T47D (cell line): ENCODE measurements around the gene AGR2.
A peak's percentile ranks its signal among the peaks of the same experiment; 100 is the strongest.

Experiments
- DNase-seq, 2 experiments: peaks; one replicate each; pipeline versions ENCODE4 v3.0.0 to v3.0.0-alpha.2; 2011 to 2012; ENCODE audit warnings: low read depth in 1 of 2, low spot score in 1 of 2
- JUND ChIP-seq: IDR thresholded peaks from 2 replicates; pipeline ENCODE4 v1.6.1; 2012; ENCODE audit warnings: low read depth
- in situ Hi-C: cut with HindIII; loops from 2 replicates; pipeline ENCODE4 v1.10.0; 2016; ENCODE audit warnings: low sequenced_read_pairs, low pct_unique_long_range_greater_than_20kb

AGR2 gene

GRCh38 chr7:16838386-16838785, 33.6 kb upstream of the AGR2 start:
- in situ Hi-C loops = no loop called here
- TF ChIP-seq JUND = no peak
- DNase-seq = no peak

GRCh38 chr7:16836481-16836880, 31.7 kb upstream of the AGR2 start:
- no peak for DNase-seq
- in situ Hi-C loops = no loop called here
- TF ChIP-seq JUND = no peak

- TF ChIP-seq JUND = no peak
- no peak for DNase-seq
- in situ Hi-C loops = no loop called here
Observed at GRCh38 chr7:16833373-16833772, 28.6 kb upstream of the AGR2 start.

GRCh38 chr7:16826060-16826459, 21.3 kb upstream of the AGR2 start:
- TF ChIP-seq JUND = no peak
- DNase-seq = no peak
- in situ Hi-C loops = no loop called here

- in situ Hi-C loops = no loop called here
- TF ChIP-seq JUND = no peak
- DNase-seq = no peak
Observed at GRCh38 chr7:16822029-16822428, 17.2 kb upstream of the AGR2 start.

GRCh38 chr7:16818732-16819131, 13.9 kb upstream of the AGR2 start:
- in situ Hi-C loops = no loop called here
- TF ChIP-seq JUND = no peak
- peak in 1 of 2 experiments; percentile 44 for DNase-seq

GRCh38 chr7:16817536-16817935, 12.7 kb upstream of the AGR2 start:
- no peak for DNase-seq
- in situ Hi-C loops = no loop called here
- no peak for TF ChIP-seq JUND

- no peak for DNase-seq
- no peak for TF ChIP-seq JUND
- in situ Hi-C loops = no loop called here
Observed at GRCh38 chr7:16816824-16817223, 12.0 kb upstream of the AGR2 start.

- DNase-seq = no peak
- no peak for TF ChIP-seq JUND
- in situ Hi-C loops = no loop called here
Observed at GRCh38 chr7:16815001-16815400, 10.2 kb upstream of the AGR2 start.

- TF ChIP-seq JUND = no peak
- in situ Hi-C loops = no loop called here
- peak in 1 of 2 experiments; percentile 82 for DNase-seq
Observed at GRCh38 chr7:16813232-16813616, 8.4 kb upstream of the AGR2 start.

GRCh38 chr7:16812542-16813231, 7.9 kb upstream of the AGR2 start:
- no peak for TF ChIP-seq JUND
- no peak for DNase-seq
- in situ Hi-C loops = no loop called here

- peak in 1 of 2 experiments; percentile 34 for DNase-seq
- in situ Hi-C loops = no loop called here
Observed at GRCh38 chr7:16811551-16811950, 6.8 kb upstream of the AGR2 start.

GRCh38 chr7:16810573-16810972, 5.8 kb upstream of the AGR2 start:
- DNase-seq = no peak
- TF ChIP-seq JUND = no peak; the same call in 1 of the 2 replicates
- in situ Hi-C loops = no loop called here

More at GRCh38 chr7:16811551-16811950, 6.8 kb upstream of the AGR2 start:
- no peak for TF ChIP-seq JUND

- no peak for TF ChIP-seq JUND
- DNase-seq = no peak
- in situ Hi-C loops = no loop called here
Observed at GRCh38 chr7:16810112-16810511, 5.3 kb upstream of the AGR2 start.

GRCh38 chr7:16805441-16805840, 642 bp upstream of the AGR2 start:
- in situ Hi-C loops = no loop called here
- DNase-seq = no peak
- no peak for TF ChIP-seq JUND
